Neural progenitor cell (in vitro differentiated cells): ENCODE measurements around the gene LRRC75B. TPM values are rescaled to one million over a fixed set of nuclear protein-coding genes. Genes with fewer than 3 reads are reported as not detected.
"Not testable (repeated sequence)": the region's sequence is repeated elsewhere in the genome, so short reads cannot be mapped to it uniquely, and the experiment has no call there.

Experiments
- DNase-seq: peaks from one replicate; pipeline ENCODE4 v3.0.0-alpha.2; 2016; ENCODE audit warnings: low spot score
- H2AFZ ChIP-seq: fragments of 200-600 bp; sonication (generic); replicated peaks from 2 replicates; pipeline ENCODE4 v1.6.1; 2016; ENCODE audit warnings: antibody characterized with exemption
- H3F3A ChIP-seq: fragments of 200-600 bp; sonication (generic); 2 replicates; pipeline ENCODE4 v1.6.1; 2016; ENCODE audit warnings: antibody characterized with exemption, low read depth
- H3K27ac ChIP-seq: fragments of 200-600 bp; sonication (generic); 2 replicates; pipeline ENCODE4 v1.5.1; 2016; ENCODE audit warnings: mild to moderate bottlenecking
- H3K27me3 ChIP-seq: fragments of 200-600 bp; sonication (generic); 2 replicates; pipeline ENCODE4 v1.6.1; 2016; ENCODE audit warnings: mild to moderate bottlenecking, moderate library complexity
- H3K36me3 ChIP-seq: fragments of 200-600 bp; sonication (generic); 2 replicates; pipeline ENCODE4 v1.5.1; 2016
- H3K4me1 ChIP-seq: fragments of 200-600 bp; sonication (generic); 2 replicates; pipeline ENCODE4 v1.6.1; 2016; ENCODE audit warnings: mixed run types
- H3K4me2 ChIP-seq: fragments of 200-600 bp; sonication (generic); 2 replicates; pipeline ENCODE4 v1.6.1; 2016
- H3K4me3 ChIP-seq: fragments of 200-600 bp; sonication (generic); 2 replicates; pipeline ENCODE4 v1.5.1; 2016
- H3K79me2 ChIP-seq: fragments of 200-600 bp; sonication (generic); 2 replicates; pipeline ENCODE4 v1.6.1; 2016; ENCODE audit warnings: low read depth
- H3K9ac ChIP-seq: fragments of 200-600 bp; sonication (generic); 2 replicates; pipeline ENCODE4 v1.6.1; 2016
- H3K9me3 ChIP-seq: fragments of 200-600 bp; sonication (generic); 2 replicates; pipeline ENCODE4 v1.5.1; 2016; ENCODE audit warnings: low read depth
- H4K20me1 ChIP-seq: fragments of 200-600 bp; sonication (generic); 2 replicates; pipeline ENCODE4 v1.6.1; 2016; ENCODE audit warnings: low read depth
- H3K27ac Mint-ChIP-seq: 3 replicates; pipeline ENCODE4 v1.8.0; 2021; ENCODE audit warnings: mixed read lengths
- H3K27me3 Mint-ChIP-seq: 2 replicates; pipeline ENCODE4 v1.8.0; 2022; ENCODE audit warnings: low read depth, mild to moderate bottlenecking, inconsistent platforms, moderate library complexity, mixed read lengths; ENCODE audit not compliant: insufficient read depth
- H3K36me3 Mint-ChIP-seq: 3 replicates; pipeline ENCODE4 v1.8.0; 2021; ENCODE audit warnings: mixed read lengths
- H3K4me1 Mint-ChIP-seq: 3 replicates; pipeline ENCODE4 v1.8.0; 2021; ENCODE audit warnings: mixed read lengths
- H3K4me3 Mint-ChIP-seq: 3 replicates; pipeline ENCODE4 v1.8.0; 2021; ENCODE audit warnings: mild to moderate bottlenecking, moderate library complexity, mixed read lengths
- H3K9me3 Mint-ChIP-seq: 3 replicates; pipeline ENCODE4 v1.8.0; 2020; ENCODE audit warnings: mixed read lengths
- CTCF ChIP-seq: fragments of 200-600 bp; sonication (generic); IDR thresholded peaks from 2 replicates; pipeline ENCODE4 v1.5.1; 2017; ENCODE audit warnings: antibody characterized with exemption, mild to moderate bottlenecking
- total RNA-seq: library from RNA; depleted of rRNA; stranded (reverse); fragments of >200 nt; gene quantifications from 2 replicates; pipeline ENCODE4 v1.2.3, GENCODE V29; 2015; ENCODE audit warnings: low replicate concordance

The LRRC75B gene
- total RNA-seq, 1 donor from 2014 or later, result 8.2 TPM

DNA sequence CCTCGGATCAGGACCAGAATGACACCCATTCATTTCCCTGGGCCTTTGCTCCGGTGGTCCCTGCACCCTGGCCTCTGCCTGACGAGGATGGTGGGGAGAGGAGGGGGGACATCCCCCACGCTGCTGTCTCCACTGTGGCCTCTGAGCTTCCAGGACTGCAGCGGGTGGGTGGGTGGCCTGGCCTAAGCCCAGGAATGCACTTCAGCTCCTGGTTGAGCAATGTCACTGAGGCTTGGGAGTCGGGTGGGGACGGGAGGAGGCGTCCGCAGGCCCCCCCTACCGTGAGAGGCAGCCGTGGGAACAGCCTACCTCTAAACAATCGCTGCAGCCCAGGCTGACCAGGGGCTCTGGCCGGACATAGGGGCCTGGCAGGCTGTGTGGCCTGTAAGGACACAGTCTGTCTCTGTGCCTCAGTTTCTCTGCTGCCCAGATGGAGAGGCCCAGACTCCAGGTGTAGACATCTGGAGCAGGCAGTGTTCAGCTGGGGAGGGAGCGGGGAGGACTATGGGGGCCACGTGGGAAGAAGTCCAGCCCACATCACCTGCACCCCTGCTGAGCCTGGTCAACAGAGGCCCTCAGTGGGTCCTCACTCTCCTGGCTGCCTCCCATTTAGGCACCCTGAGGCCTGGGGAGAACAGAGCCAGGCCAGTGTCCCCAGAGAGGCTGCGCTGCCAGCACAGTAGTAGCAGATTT, 38.7 kb upstream of the LRRC75B start:
- H3K9ac ChIP-seq, H3K36me3 Mint-ChIP-seq, H3K9me3 ChIP-seq, H3K4me3 Mint-ChIP-seq, H3K36me3 ChIP-seq, H3K9me3 Mint-ChIP-seq, H3K27ac Mint-ChIP-seq, H3K4me3 ChIP-seq, H3K4me1 ChIP-seq, H3K27me3 ChIP-seq, H2AFZ ChIP-seq, H3K27me3 Mint-ChIP-seq, H4K20me1 ChIP-seq, H3K79me2 ChIP-seq: not testable (repeated sequence)
- Histone ChIP-seq H3K4me2 (peak overlapping the region; percentile 6), H3K27ac (peak overlapping the region; percentile 11), H3F3A (peaks cover 12% of the 10 kb centered on the region)
- H3K4me1 Mint-ChIP-seq, result peaks cover 32% of the 10 kb centered on the region
- DNase-seq, result peak; percentile 4

GRCh38 chr22:24630812-24631427, 38.0 kb upstream of the LRRC75B start:
- H3K4me2 ChIP-seq, H3K4me1 ChIP-seq, DNase-seq, H3K9me3 Mint-ChIP-seq, H3K4me3 Mint-ChIP-seq, H3K9ac ChIP-seq, H4K20me1 ChIP-seq, H3K27me3 Mint-ChIP-seq, H3K9me3 ChIP-seq, H3K36me3 ChIP-seq, H3K36me3 Mint-ChIP-seq, H2AFZ ChIP-seq, H3K79me2 ChIP-seq, H3K4me3 ChIP-seq, H3K27me3 ChIP-seq: not testable (repeated sequence)
- Mint-ChIP-seq H3K27ac (peak overlapping the region; percentile 82), H3K4me1 (peaks cover 30% of the 10 kb centered on the region)
- peaks cover 12% of the 10 kb centered on the region for H3F3A ChIP-seq
- H3K27ac ChIP-seq, result peak overlapping the region; percentile 11

DNA sequence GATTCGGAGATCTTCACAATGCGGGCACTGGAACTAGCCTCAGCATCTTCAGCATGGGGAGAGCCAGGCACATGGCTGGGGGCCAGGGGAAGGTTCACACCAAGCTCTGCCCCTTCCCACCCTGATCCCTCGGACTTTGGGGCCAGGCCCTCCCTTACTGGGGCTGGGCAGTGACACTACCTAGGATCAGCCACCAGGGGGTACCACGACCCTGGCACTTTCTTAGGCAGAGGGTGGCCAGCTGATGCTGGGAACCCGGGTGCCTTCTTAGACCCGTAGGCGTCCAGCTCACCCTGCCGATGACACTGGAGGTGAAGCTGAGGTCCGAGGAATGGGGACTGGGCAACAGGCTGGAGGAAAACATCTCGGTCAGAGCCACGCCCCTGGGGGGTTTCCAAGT, 36.2 kb upstream of the LRRC75B start:
- H2AFZ ChIP-seq, H3K27ac ChIP-seq, H3K4me3 ChIP-seq, H3K4me1 ChIP-seq, H3K9me3 ChIP-seq, H3K27me3 Mint-ChIP-seq, H3K9ac ChIP-seq, H3K36me3 Mint-ChIP-seq, H3K9me3 Mint-ChIP-seq, H4K20me1 ChIP-seq, H3K79me2 ChIP-seq, H3K27ac Mint-ChIP-seq, H3K4me3 Mint-ChIP-seq, H3K36me3 ChIP-seq, H3K4me2 ChIP-seq, H3K27me3 ChIP-seq: not testable (repeated sequence)
- DNase-seq, result peak; percentile 37
- TF ChIP-seq CTCF, result peak; percentile 39
- peaks cover 25% of the 10 kb centered on the region for H3K4me1 Mint-ChIP-seq
- H3F3A ChIP-seq, result peaks cover 12% of the 10 kb centered on the region

DNA sequence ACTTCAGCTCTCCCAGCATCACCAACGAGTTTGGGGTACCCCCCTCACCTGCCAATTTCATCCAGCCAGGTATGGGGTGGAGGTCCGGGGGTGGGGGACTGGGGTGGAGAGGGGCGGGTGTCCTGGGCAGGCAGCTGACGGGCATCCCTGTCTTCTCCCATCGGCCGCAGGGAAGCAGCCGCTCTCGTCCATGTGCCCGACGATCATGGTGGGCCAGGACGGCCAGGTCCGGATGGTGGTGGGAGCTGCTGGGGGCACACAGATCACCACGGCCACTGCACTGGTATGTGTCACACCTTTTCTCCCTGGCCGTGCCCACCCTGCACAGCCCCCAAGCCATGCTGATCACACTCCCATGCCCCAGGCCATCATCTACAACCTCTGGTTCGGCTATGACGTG, 35.0 kb upstream of the LRRC75B start:
- not testable (repeated sequence) for H2AFZ ChIP-seq, H3K4me1 ChIP-seq, H3K27ac Mint-ChIP-seq, H3K27me3 Mint-ChIP-seq, H3K9me3 ChIP-seq, H3K4me2 ChIP-seq, H3K4me3 Mint-ChIP-seq, DNase-seq, H3K9ac ChIP-seq, H3K79me2 ChIP-seq, H3K4me3 ChIP-seq, H3K27me3 ChIP-seq, H3K36me3 Mint-ChIP-seq, H3K36me3 ChIP-seq, H3K9me3 Mint-ChIP-seq, H4K20me1 ChIP-seq, H3K27ac ChIP-seq
- peaks cover 16% of the 10 kb centered on the region for H3K4me1 Mint-ChIP-seq
- H3F3A ChIP-seq, result peaks cover 12% of the 10 kb centered on the region

DNA sequence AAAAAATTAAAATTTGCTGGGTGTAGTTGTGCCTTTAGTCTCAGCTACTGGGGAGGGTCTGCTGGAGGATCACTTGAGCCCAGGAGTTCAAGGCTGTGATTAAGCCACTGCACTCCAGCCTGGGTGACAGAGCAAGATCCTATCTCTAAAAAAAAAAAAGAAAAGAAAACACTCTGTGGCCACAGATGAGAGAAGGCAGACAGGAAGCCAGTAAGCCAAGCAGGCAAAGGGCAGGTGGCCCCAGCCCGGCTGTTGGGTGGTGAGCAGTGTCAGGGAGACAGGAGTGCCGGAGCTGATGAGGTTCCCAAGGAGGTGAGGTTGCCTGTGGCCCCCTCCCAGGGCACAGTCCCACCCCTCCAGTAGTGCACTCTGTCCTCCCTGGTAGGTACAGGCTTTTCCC, 29.7 kb upstream of the LRRC75B start:
- not testable (repeated sequence) for H3K27me3 ChIP-seq, H3K4me1 ChIP-seq, H3K36me3 ChIP-seq, H3K4me3 ChIP-seq, H3K4me1 Mint-ChIP-seq, H3K79me2 ChIP-seq, H3K27me3 Mint-ChIP-seq, H4K20me1 ChIP-seq, H3K9ac ChIP-seq, H3K4me2 ChIP-seq, H3K27ac Mint-ChIP-seq, H2AFZ ChIP-seq, H3K36me3 Mint-ChIP-seq, H3K27ac ChIP-seq, H3F3A ChIP-seq, DNase-seq, H3K9me3 Mint-ChIP-seq, H3K4me3 Mint-ChIP-seq, H3K9me3 ChIP-seq
